ENCODE results near the gene INTS7.

DNA sequence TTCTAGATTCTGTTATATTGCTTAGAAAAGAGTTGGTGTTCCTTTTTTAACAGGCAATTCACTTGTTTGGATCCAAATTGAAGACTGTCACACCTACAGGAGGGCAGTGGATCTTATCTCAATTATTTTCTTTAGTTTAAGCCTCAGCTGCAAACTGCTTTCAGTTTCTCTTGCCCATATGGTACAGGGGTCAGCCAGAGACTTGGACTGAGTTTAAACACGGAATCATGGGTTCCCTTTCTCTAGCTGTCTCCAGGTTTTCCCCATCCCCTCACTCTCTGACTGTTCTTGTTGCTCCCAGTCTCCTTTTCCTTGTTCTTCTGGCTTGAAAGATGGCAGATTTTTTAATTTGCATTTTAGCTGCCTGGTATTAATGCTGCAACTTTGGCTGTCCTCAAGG lies 18.6 kb upstream of the INTS7 start:
- TF ChIP-seq CTCF (conservative IDR thresholded peaks at IDR 0.05; ENCODE audit: low read length), result no peak
- TF ChIP-seq EZH2phosphoT487 (IDR thresholded peaks at IDR 0.05; ENCODE audit: borderline replicate concordance), result no peak
